Prostate gland (tissue), 2 donors: ENCODE measurements around the gene CBFA2T2.

Source experiments
- CTCF ChIP-seq, 4 experiments: fragments of 200-600 bp in 2 of 4; fragments of 450-650 bp in 2 of 4; sonication (generic) in 2 of 4; IDR thresholded peaks; 1 replicate in 3 of 4; 2 replicates in 1 of 4; pipeline ENCODE4 v1.5.1; 2016 to 2019; ENCODE audit warnings: antibody characterized with exemption in 4 of 4, mild to moderate bottlenecking in 2 of 4, moderate library complexity in 2 of 4
- POLR2A ChIP-seq: fragments of 450-650 bp; IDR thresholded peaks from one replicate; pipeline ENCODE4 v1.6.1; 2016; ENCODE audit warnings: antibody characterized with exemption, mild to moderate bottlenecking
- POLR2AphosphoS5 ChIP-seq: sonication (generic); formaldehyde crosslinking; IDR thresholded peaks from one replicate; pipeline ENCODE4 v1.6.1; 2017; ENCODE audit warnings: antibody characterized with exemption

GRCh38 chr20:33669873-33670640, 180.2 kb downstream of the CBFA2T2 start:
- TF ChIP-seq POLR2AphosphoS5: no peak
- TF ChIP-seq POLR2A: no peak
- TF ChIP-seq CTCF (IDR thresholded peaks at IDR 0.05): no peak
